Heart right ventricle (tissue), 16 donors: ENCODE results near the gene AGPS. TPM values are rescaled to one million over a fixed set of nuclear protein-coding genes. Genes with fewer than 3 reads are reported as not detected.

ENCODE experiments used
- ATAC-seq, 8 donors: fragments of 200-7000 bp; cut with Tn5 transposase; one replicate each; pipeline ENCODE4 v1.9.1; 2020; ENCODE audit warnings: mild to moderate bottlenecking in 8 of 8, moderate library complexity in 8 of 8, moderate number of reproducible peaks in 1 of 8
- DNase-seq, 2 donors: peaks; one replicate each; pipeline ENCODE4 v3.0.0-alpha.2; 2020
- H3K27ac ChIP-seq, 10 donors: fragments of 200-600 bp; sonication (generic) in 2 of 10; one replicate each; pipeline versions ENCODE4 v1.5.0 to v1.8.0; 2020 to 2022; ENCODE audit warnings: mild to moderate bottlenecking in 3 of 10
- H3K27me3 ChIP-seq, 7 donors: fragments of 200-600 bp; one replicate each; pipeline ENCODE4 v1.8.0; 2021 to 2022; ENCODE audit warnings: mild to moderate bottlenecking in 2 of 7
- H3K36me3 ChIP-seq, 9 donors: fragments of 200-600 bp; sonication (generic) in 1 of 9; one replicate each; pipeline versions ENCODE4 v1.5.0 to v1.8.0; 2020 to 2022; ENCODE audit warnings: mild to moderate bottlenecking in 2 of 9
- H3K4me1 ChIP-seq, 9 donors: fragments of 200-600 bp; sonication (generic) in 1 of 9; one replicate each; pipeline versions ENCODE4 v1.5.0 to v1.8.0; 2020 to 2022; ENCODE audit warnings: mild to moderate bottlenecking in 4 of 9
- H3K4me3 ChIP-seq, 10 donors: fragments of 200-600 bp; sonication (generic) in 2 of 10; one replicate each; pipeline versions ENCODE4 v1.5.0 to v1.8.0; 2020 to 2022; ENCODE audit warnings: mild to moderate bottlenecking in 7 of 10, moderate library complexity in 2 of 10
- H3K9me3 ChIP-seq, 11 donors: fragments of 200-600 bp in 10 of 11; sonication (generic) in 2 of 11; one replicate each; pipeline versions ENCODE4 v1.5.0 to v1.8.0; 2013 to 2022; ENCODE audit warnings: mild to moderate bottlenecking in 2 of 11, control low read depth in 1 of 11, moderate library complexity in 1 of 11
- WGBS, 2 donors: extraction: QIAGEN DNeasy Blood & Tissue Kit; methylation state at CpG; one replicate each; pipeline ENCODE4 v1.1.7; 2013; ENCODE audit warnings: inconsistent platforms in 1 of 2; 5-methylcytosine and 5-hydroxymethylcytosine counted together
- intact Hi-C, 10 donors: fragments of 100-400 bp; cut with DNase I; formaldehyde crosslinking; loops; one replicate each; pipeline versions ENCODE4 v1.11.1 to v1.14.2; 2022
- polyA plus RNA-seq, 2 donors: library from polyadenylated mRNA; stranded (reverse); fragments of 200-250 nt; gene quantifications; one replicate each; pipeline ENCODE4 v1.2.3, GENCODE V29; 2013
- total RNA-seq, 10 donors: library from RNA; stranded (reverse); fragmentation: NEBNext Ultra II Directional in 3 of 10; extraction: Animal tissue kit (Norgen Biotek cat#: 25700) in 3 of 10; gene quantifications; one replicate each; pipeline versions ENCODE4 v1.2.1 to v1.2.4, GENCODE V29; 2021 to 2023
- TF ChIP-seq, protein P1 (sequence below), 9 donors: fragments of 200-600 bp; sonication (generic) in 2 of 9; IDR thresholded peaks; one replicate each; pipeline versions ENCODE4 v1.5.0 to v1.8.0; 2021 to 2022; ENCODE audit warnings: antibody characterized with exemption in 9 of 9, mild to moderate bottlenecking in 5 of 9, moderate library complexity in 1 of 9
- donor health status: Arrhythmogenic right ventricular cardiomyopathy.
- donor health status: ischemic (EF 13 %, LVEDD 7.1; RV severe dilation, severe dysfunction).
- donor health status: healthy with polysubstance abuse.
- donor health status: DM: no; HTN: yes; CAD: no.
- donor health status: DM: no; HTN: no; CAD: no.
- donor health status: ischemic (EF 25% LVEDD 6.9; RV normal size, moderate dysfunction).
- donor health status: ischemic (EF 25% LVEDD 5.7; RV mildly dilated, moderate dysfunction).
- donor health status: healthy.
- donor health status: DM: yes; HTN: yes; CAD: no.
- donor health status: Ischemic cardiomyopathy.
- donor health status: ischemic (EF 35%, LVEDD 5.7; RV mildly dilated, moderate dysfunction).
- donor health status: nonischemic (EF 11% LVEDD 7.7; RV severe dilation, severe dysfunction).
- donor health status: DM: yes; HTN: yes; CAD: no.
- donor health status: PGD.
- donor health status: ischemic (EF 29% LVEDD 5.4; RV normal size, mild dysfunction).
- donor health status: nonischemic (EF 23%, LVEDD 6.1; RV moderate dilation, normal function).

AGPS gene
- total and polyA plus RNA-seq, 12 donors = 4.6 to 32.0 (median 28.4) TPM

GRCh38 chr2:177584030-177584692 is 191.6 kb downstream of the AGPS start:
- DNase-seq (no peak), ATAC-seq (no peak)
- WGBS, 2 donors = 93 to 97% methylated on average over 6 of the region's 6 CpGs
- intact Hi-C loops = no loop called here
- H3K27me3 ChIP-seq = no peaks in the 10 kb centered on the region
- H3K27ac ChIP-seq = no peak overlapping the region
- H3K36me3 ChIP-seq = no peaks in the 10 kb centered on the region
- TF ChIP-seq, protein P1, sequence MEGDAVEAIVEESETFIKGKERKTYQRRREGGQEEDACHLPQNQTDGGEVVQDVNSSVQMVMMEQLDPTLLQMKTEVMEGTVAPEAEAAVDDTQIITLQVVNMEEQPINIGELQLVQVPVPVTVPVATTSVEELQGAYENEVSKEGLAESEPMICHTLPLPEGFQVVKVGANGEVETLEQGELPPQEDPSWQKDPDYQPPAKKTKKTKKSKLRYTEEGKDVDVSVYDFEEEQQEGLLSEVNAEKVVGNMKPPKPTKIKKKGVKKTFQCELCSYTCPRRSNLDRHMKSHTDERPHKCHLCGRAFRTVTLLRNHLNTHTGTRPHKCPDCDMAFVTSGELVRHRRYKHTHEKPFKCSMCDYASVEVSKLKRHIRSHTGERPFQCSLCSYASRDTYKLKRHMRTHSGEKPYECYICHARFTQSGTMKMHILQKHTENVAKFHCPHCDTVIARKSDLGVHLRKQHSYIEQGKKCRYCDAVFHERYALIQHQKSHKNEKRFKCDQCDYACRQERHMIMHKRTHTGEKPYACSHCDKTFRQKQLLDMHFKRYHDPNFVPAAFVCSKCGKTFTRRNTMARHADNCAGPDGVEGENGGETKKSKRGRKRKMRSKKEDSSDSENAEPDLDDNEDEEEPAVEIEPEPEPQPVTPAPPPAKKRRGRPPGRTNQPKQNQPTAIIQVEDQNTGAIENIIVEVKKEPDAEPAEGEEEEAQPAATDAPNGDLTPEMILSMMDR (IDR thresholded peaks at IDR 0.05) = no peak
- no peaks in the 10 kb centered on the region for H3K9me3 ChIP-seq
- peaks cover 0 to 13% (median 0%) of the 10 kb centered on the region in 9 donors for H3K4me1 ChIP-seq
- H3K4me3 ChIP-seq = no peak overlapping the region

DNA sequence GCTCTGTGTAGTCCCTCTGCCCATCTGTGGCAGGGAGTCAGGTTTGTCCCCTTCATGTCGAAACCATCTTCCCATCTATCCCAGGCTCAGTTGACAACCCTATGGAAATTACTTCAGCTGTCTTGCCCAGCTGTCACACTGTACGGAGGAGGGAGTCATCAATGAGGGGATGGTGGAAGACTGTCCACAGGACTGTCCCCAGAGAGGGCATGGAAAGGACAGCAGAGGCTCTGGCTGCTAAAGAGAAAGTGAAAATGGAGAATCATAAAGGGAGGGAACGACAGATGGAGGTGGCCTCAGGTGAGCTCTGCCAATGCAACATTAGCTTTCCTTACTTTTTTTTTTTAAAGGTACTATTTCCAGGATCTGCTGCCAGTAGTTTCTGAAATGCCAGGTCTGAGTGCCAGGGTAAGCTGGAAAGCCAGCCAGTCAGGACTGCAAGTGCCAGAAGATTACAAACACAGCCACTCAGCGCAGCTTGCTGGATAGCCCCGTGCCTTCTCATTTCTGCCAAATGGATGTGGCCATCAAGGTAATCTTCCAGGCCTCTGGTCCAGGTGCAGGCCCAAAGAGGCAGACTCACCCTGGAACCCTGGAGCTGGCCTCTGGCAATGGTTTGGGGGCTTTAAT is 192.8 kb downstream of the AGPS start:
- TF ChIP-seq, protein P1 (IDR thresholded peaks at IDR 0.05) = no peak
- intact Hi-C loops = no loop called here
- Histone ChIP-seq H3K4me3 (no peak overlapping the region), H3K27ac (no peak overlapping the region), H3K4me1 (peaks cover 0 to 13% (median 0%) of the 10 kb centered on the region in 9 donors), H3K27me3 (no peaks in the 10 kb centered on the region), H3K36me3 (no peaks in the 10 kb centered on the region), H3K9me3 (no peaks in the 10 kb centered on the region)
- ATAC-seq (peak; percentile 61 to 92 (median 86)), DNase-seq (peak in 1 of 2 donors; percentile 30)
- WGBS, 2 donors = 52 to 62% methylated on average over 5 of the region's 5 CpGs

DNA sequence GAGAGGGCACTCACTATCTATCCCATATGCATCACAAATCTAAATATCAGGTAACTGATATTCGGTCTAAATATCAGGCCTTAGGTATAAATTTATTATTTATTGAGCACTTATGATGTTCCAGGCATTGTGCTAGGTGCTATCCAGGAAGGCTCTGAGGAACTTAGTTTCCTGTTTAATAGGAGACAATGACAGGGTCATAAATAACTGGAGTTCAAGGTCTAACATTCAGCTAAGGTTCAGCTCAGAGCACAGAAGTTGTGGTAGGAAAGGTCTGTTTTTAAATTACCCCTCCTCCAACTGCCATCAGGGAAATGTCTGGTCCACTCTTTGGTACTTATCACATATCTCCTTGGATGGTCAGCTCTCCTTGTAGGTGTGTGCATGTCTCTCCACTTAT is 193.6 kb downstream of the AGPS start:
- TF ChIP-seq, protein P1 (IDR thresholded peaks at IDR 0.05) = no peak
- H3K4me1 ChIP-seq = peaks cover 0 to 13% (median 0%) of the 10 kb centered on the region in 9 donors
- no peak overlapping the region for H3K27ac ChIP-seq
- no peaks in the 10 kb centered on the region for H3K9me3 ChIP-seq
- intact Hi-C loops = no loop called here
- H3K27me3 ChIP-seq = no peaks in the 10 kb centered on the region
- no peak overlapping the region for H3K4me3 ChIP-seq
- DNase-seq (no peak), ATAC-seq (no peak)
- H3K36me3 ChIP-seq = no peaks in the 10 kb centered on the region
- WGBS, 2 donors = 58 to 67% methylated on average over 1 of the region's 1 CpG

DNA sequence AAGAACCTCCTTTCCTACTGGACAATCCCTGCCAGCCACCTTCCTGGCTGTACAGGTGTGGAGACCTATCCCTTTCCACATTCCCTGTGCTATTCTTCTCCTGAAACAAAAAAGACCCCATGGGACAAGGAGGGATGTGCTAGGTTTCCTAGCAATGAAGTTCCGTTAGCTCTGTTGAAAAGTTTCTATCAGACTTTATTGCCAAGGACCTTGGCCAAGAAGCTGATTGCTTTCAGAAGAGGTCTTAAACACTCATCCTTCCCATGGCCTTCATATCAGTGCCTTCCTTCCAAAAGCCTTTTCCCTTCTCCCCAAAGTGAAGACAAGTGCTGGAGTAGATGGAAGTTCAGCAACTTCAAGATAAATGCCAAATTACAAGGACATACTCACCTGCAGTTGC is 194.8 kb downstream of the AGPS start:
- TF ChIP-seq, protein P1 (IDR thresholded peaks at IDR 0.05) = no peak
- WGBS, 2 donors = 67 to 92% methylated on average over 1 of the region's 1 CpG
- Histone ChIP-seq H3K4me1 (peaks cover 0 to 13% (median 0%) of the 10 kb centered on the region in 9 donors), H3K27ac (no peak overlapping the region), H3K9me3 (no peaks in the 10 kb centered on the region), H3K36me3 (no peaks in the 10 kb centered on the region), H3K4me3 (no peak overlapping the region), H3K27me3 (no peaks in the 10 kb centered on the region)
- ATAC-seq (no peak), DNase-seq (no peak)
- intact Hi-C loops = no loop called here
